HG03432 (cell line): ENCODE results near the gene BOD1L2.

Experiments
- ATAC-seq: cut with Tn5 transposase; IDR thresholded peaks from one replicate; pipeline ENCODE4 v1.9.1; 2021; ENCODE audit warnings: mild to moderate bottlenecking, moderate library complexity; ENCODE audit not compliant: unreplicated experiment

BOD1L2 gene

GRCh38 chr18:57146956-57147636, at the start of gene BOD1L2:
BOD1L2 (plus strand) TSS chr18:57147087; CDS start chr18:57147313, 226 bp downstream.
- no peak for ATAC-seq

GRCh38 chr18:57107140-57107832, 39.6 kb upstream of the BOD1L2 start:
- no peak for ATAC-seq

GRCh38 chr18:57110290-57110689, 36.6 kb upstream of the BOD1L2 start:
- no peak for ATAC-seq

- ATAC-seq, result no peak
Measured at GRCh38 chr18:57113799-57114420, 33.0 kb upstream of the BOD1L2 start.

- no peak for ATAC-seq
Measured at GRCh38 chr18:57116598-57117132, 30.2 kb upstream of the BOD1L2 start.

GRCh38 chr18:57121542-57122112, 25.3 kb upstream of the BOD1L2 start:
- no peak for ATAC-seq

- no peak for ATAC-seq
Measured at GRCh38 chr18:57122936-57123510, 23.9 kb upstream of the BOD1L2 start.

- ATAC-seq, result no peak
Measured at GRCh38 chr18:57125627-57126026, 21.3 kb upstream of the BOD1L2 start.

GRCh38 chr18:57128220-57128932, 18.5 kb upstream of the BOD1L2 start:
- no peak for ATAC-seq

- ATAC-seq, result no peak
Measured at GRCh38 chr18:57131101-57131500, 15.8 kb upstream of the BOD1L2 start.

- ATAC-seq, result no peak
Measured at GRCh38 chr18:57131782-57132181, 15.1 kb upstream of the BOD1L2 start.

- ATAC-seq, result no peak
Measured at GRCh38 chr18:57134618-57135135, 12.2 kb upstream of the BOD1L2 start.

GRCh38 chr18:57135699-57136098, 11.2 kb upstream of the BOD1L2 start:
- ATAC-seq, result no peak

GRCh38 chr18:57137847-57138246, 9.0 kb upstream of the BOD1L2 start:
- no peak for ATAC-seq

- no peak for ATAC-seq
Measured at GRCh38 chr18:57141208-57142129, 5.4 kb upstream of the BOD1L2 start.

- ATAC-seq, result no peak
Measured at GRCh38 chr18:57142324-57142723, 4.6 kb upstream of the BOD1L2 start.

GRCh38 chr18:57143265-57143664, 3.6 kb upstream of the BOD1L2 start:
- no peak for ATAC-seq

GRCh38 chr18:57148263-57148662, 1.4 kb downstream of the BOD1L2 start:
- ATAC-seq, result no peak

- ATAC-seq, result no peak
Measured at GRCh38 chr18:57149051-57149450, 2.2 kb downstream of the BOD1L2 start.
